ENCODE results near the gene ZNG1C.
"Not testable (repeated sequence)": the region's sequence is repeated elsewhere in the genome, so short reads cannot be mapped to it uniquely, and the experiment has no call there.

Gene ZNG1C

GRCh38 chr9:68342265-68343025 lies 100.7 kb downstream of the ZNG1C start:
- DNase-seq (ENCODE audit: low read depth in 3 of 3): not testable (repeated sequence)

GRCh38 chr9:68343242-68343641 lies 101.5 kb downstream of the ZNG1C start:
- not testable (repeated sequence) for DNase-seq (ENCODE audit: low read depth in 3 of 3)

- DNase-seq (ENCODE audit: low read depth in 3 of 3): not testable (repeated sequence)
Observed at GRCh38 chr9:68343992-68344391, 102.2 kb downstream of the ZNG1C start.

All from stimulated activated CD4-positive, alpha-beta T cell treated with anti-CD3 and anti-CD28 coated beads, TNF-alpha, amount 100 ng/mL, for 24 hours (primary cell).